Measurements from ENCODE around the gene YPEL1. TPM values are rescaled to one million over a fixed set of nuclear protein-coding genes. Genes with fewer than 3 reads are reported as not detected.

Gene YPEL1
- total and polyA plus RNA-seq, 2 of the 8 experiments (the other 6 are each of a cell fraction or from before 2014, with no cell fraction given), result 6.0 to 6.7 TPM

- Histone ChIP-seq H3K56ac (replicated peaks; ENCODE audit: insufficient read length, low read depth, low read length) (no peak overlapping the region), H3K18ac (ENCODE audit: extremely low read depth, low read length) (0 out of 2 replicates have a peak overlapping the region, but pooled peaks have one; percentile 7), H3K4me2 (ENCODE audit: insufficient read depth in 1 of 2, low read depth in 2 of 2, low read length in 2 of 2) (0 out of 4 replicates have a peak overlapping the region, but pooled peaks of 1 of the 2 experiments have one; percentile 19), H3K14ac (ENCODE audit: insufficient read length) (no peak overlapping the region), H3K36me3 (ENCODE audit: control insufficient read depth in 2 of 4, insufficient read depth in 4 of 4, low read length in 3 of 4) (no peaks in the 10 kb centered on the region), H3K79me1 (ENCODE audit: low read depth, low read length) (no peaks in the 10 kb centered on the region), H3K4me1 (replicated peaks in 1 of 4; ENCODE audit: control insufficient read depth in 3 of 4, insufficient read depth in 4 of 4, low read length in 3 of 4) (peaks cover 3 to 5% (median 4%) of the 10 kb centered on the region in 4 experiments; a peak in 6 of 7 replicates), H2AK5ac (ENCODE audit: low read depth, low read length) (0 out of 2 replicates have a peak overlapping the region, but pooled peaks have one; percentile 42), H3K4ac (replicated peaks; ENCODE audit: insufficient read length, low read depth, low read length) (no peak overlapping the region), H4K91ac (replicated peaks; ENCODE audit: insufficient read length, low read length) (no peak overlapping the region), H3K9me3 (ENCODE audit: insufficient read depth in 2 of 2, low read depth in 1 of 2, low read length in 1 of 2) (no peaks in the 10 kb centered on the region), H3K4me3 (ENCODE audit: extremely low read depth in 1 of 4, insufficient read depth in 2 of 4, low read depth in 3 of 4, low read length in 4 of 4) (no peak overlapping the region), H4K20me1 (replicated peaks in 1 of 2; ENCODE audit: control insufficient read depth in 1 of 2, insufficient read depth in 2 of 2, low read length in 2 of 2) (peaks cover 10% of the 10 kb centered on the region in 2 experiments), H4K5ac (ENCODE audit: insufficient read length, low read depth, low read length) (no peak overlapping the region), H2BK20ac (ENCODE audit: low read length) (no peak overlapping the region), H2BK12ac (ENCODE audit: low read depth, low read length) (peak overlapping the region; percentile 50; the same call in 1 of the 2 replicates), H3K79me2 (ENCODE audit: control insufficient read depth in 1 of 2, insufficient read depth in 2 of 2, low read length in 2 of 2) (no peaks in the 10 kb centered on the region), H3K9ac (replicated peaks in 1 of 4; ENCODE audit: extremely low read depth in 1 of 4, low read depth in 3 of 4, low read length in 3 of 4) (no peak overlapping the region), H2AFZ (ENCODE audit: low read length) (no peak overlapping the region), H4K8ac (ENCODE audit: extremely low read depth, insufficient read depth, low read length) (peak overlapping the region; percentile 11; the same call in 1 of the 2 replicates), H2BK15ac (ENCODE audit: low read length) (no peak overlapping the region), H3K27me3 (replicated peaks in 1 of 4; ENCODE audit: control insufficient read depth in 3 of 4, extremely low read depth in 1 of 4, insufficient read depth in 3 of 4, low read length in 3 of 4) (no peaks in the 10 kb centered on the region), H3K27ac (ENCODE audit: low read depth, low read length) (no peak overlapping the region), H3K23ac (ENCODE audit: insufficient read length) (no peak overlapping the region), H3K23me2 (ENCODE audit: low read depth, low read length) (no peaks in the 10 kb centered on the region), H2BK120ac (replicated peaks; ENCODE audit: low read depth, low read length) (no peak overlapping the region), H2BK5ac (ENCODE audit: low read depth, low read length) (peak overlapping the region; percentile 31; the same call in 1 of the 2 replicates)
- ChIA-PET CTCF (ENCODE audit: partially characterized antibody) (interaction anchor here (1.1 to 5.8 kb wide), 5 partner anchors 10 to 198 kb away, joined by 3 to 45 read pairs (median 9); no protein-coding TSS in a partner anchor), POLR2A (ENCODE audit: partially characterized antibody) (interaction anchor here (0.7 to 1.9 kb wide), 4 partner anchors 9 to 186 kb away, joined by 3 to 10 read pairs (median 4); partner anchors contain the start of genes PPIL2 and YPEL1)
- DNase-seq (ENCODE audit: low read depth in 1 of 2, low spot score in 2 of 2) (peak; percentile 36 to 74), FAIRE-seq (peak; percentile 73)
- WGBS, 2 experiments (ENCODE audit: extremely low coverage in 1 of 2, insufficient coverage in 1 of 2, insufficient read length in 1 of 2, insufficient replicate concordance in 2 of 2, low coverage in 1 of 2, low lambda C conversion rate in 2 of 2, missing lambda C conversion rate in 1 of 2), result 37% methylated on average over 5 of the region's 5 CpGs; no CpG with 5 or more reads in 1 of the 2 experiments
- TF ChIP-seq CREB1 (IDR thresholded peaks at IDR 0.05), result peak; percentile 48; the same call in 1 of the 2 replicates
- TF ChIP-seq RAD21 (IDR thresholded peaks at IDR 0.05 in 1 of 2, conservative IDR thresholded peaks at IDR 0.05 in 1 of 2; ENCODE audit: low read depth in 2 of 2, low read length in 2 of 2), result peak; percentile 68 to 77
- TF ChIP-seq SIN3A (conservative IDR thresholded peaks at IDR 0.05 in 1 of 2, IDR thresholded peaks at IDR 0.05 in 1 of 2; ENCODE audit: low read depth in 1 of 2, low read length in 2 of 2), result 0 out of 4 replicates have a peak, but pooled peaks of 1 of the 2 experiments have one; percentile 41
- TF ChIP-seq CEBPB (IDR thresholded peaks at IDR 0.05; ENCODE audit: low read depth, low read length), result no peak
- TF ChIP-seq SP4 (IDR thresholded peaks at IDR 0.05; ENCODE audit: low read length), result no peak
- TF ChIP-seq TAF1 (IDR thresholded peaks at IDR 0.05; ENCODE audit: low read depth, low read length), result 0 out of 2 replicates have a peak, but pooled peaks have one; percentile 9
- TF ChIP-seq TCF12 (IDR thresholded peaks at IDR 0.05; ENCODE audit: low read depth, low read length), result peak; percentile 78; the same call in 1 of the 2 replicates
- TF ChIP-seq CTCF (IDR thresholded peaks at IDR 0.05; ENCODE audit: control extremely low read depth in 1 of 3, insufficient read depth in 1 of 3, low read depth in 1 of 3, low read length in 3 of 3), result peak; percentile 69 to 85 (median 70)
Observed at GRCh38 chr22:21726650-21727049, 8.9 kb downstream of the YPEL1 start.

All from H1 (cell line).